KMS-11 (cell line): ENCODE results near the gene AOC1.

ENCODE experiments used
- H2AFZ ChIP-seq: fragments of 200-600 bp; sonication (generic); 2 replicates; pipeline ENCODE4 v1.6.1; 2016; ENCODE audit warnings: antibody characterized with exemption, mixed run types, low read depth
- H3K27ac ChIP-seq: fragments of 200-600 bp; sonication (generic); 2 replicates; pipeline ENCODE4 v1.6.1; 2016; ENCODE audit warnings: mild to moderate bottlenecking, mixed run types
- H3K27me3 ChIP-seq: fragments of 200-600 bp; sonication (generic); 2 replicates; pipeline ENCODE4 v1.6.1; 2017; ENCODE audit warnings: mild to moderate bottlenecking, low read depth, mixed run types, moderate library complexity; ENCODE audit not compliant: insufficient read depth
- H3K36me3 ChIP-seq: fragments of 200-600 bp; sonication (generic); 2 replicates; pipeline ENCODE4 v1.6.1; 2017; ENCODE audit warnings: mild to moderate bottlenecking, mixed run types; ENCODE audit not compliant: insufficient read depth
- H3K4me1 ChIP-seq: fragments of 200-600 bp; sonication (generic); 2 replicates; pipeline ENCODE4 v1.6.1; 2016; ENCODE audit warnings: mild to moderate bottlenecking, low read depth, mixed run types; ENCODE audit not compliant: poor library complexity, severe bottlenecking
- H3K4me2 ChIP-seq: fragments of 200-600 bp; sonication (generic); 2 replicates; pipeline ENCODE4 v1.7.0; 2016; ENCODE audit warnings: mild to moderate bottlenecking, mixed run types
- H3K4me3 ChIP-seq: fragments of 200-600 bp; sonication (generic); IDR thresholded peaks from 2 replicates; pipeline ENCODE4 v1.6.1; 2017; ENCODE audit warnings: low read depth, low read length, mixed read lengths; ENCODE audit not compliant: insufficient read depth
- H3K79me2 ChIP-seq: fragments of 200-600 bp; sonication (generic); 2 replicates; pipeline ENCODE4 v1.6.1; 2016; ENCODE audit warnings: low read depth, mixed run types; ENCODE audit not compliant: insufficient read depth
- H3K9ac ChIP-seq: fragments of 200-600 bp; sonication (generic); 2 replicates; pipeline ENCODE4 v1.6.1; 2016; ENCODE audit warnings: mild to moderate bottlenecking, mixed run types
- H4K20me1 ChIP-seq: fragments of 200-600 bp; sonication (generic); 2 replicates; pipeline ENCODE4 v1.6.1; 2016; ENCODE audit warnings: mild to moderate bottlenecking, mixed run types; ENCODE audit not compliant: insufficient read depth
- CTCF ChIP-seq: fragments of 200-600 bp; sonication (generic); conservative IDR thresholded peaks from 2 replicates; pipeline ENCODE4 v1.6.1; 2017; ENCODE audit warnings: low read depth, mild to moderate bottlenecking, antibody characterized with exemption, low read length, moderate library complexity, mixed read lengths

The AOC1 gene

GRCh38 chr7:150871601-150872000 lies 19.3 kb downstream of the AOC1 start:
- H4K20me1 ChIP-seq, result no peaks in the 10 kb centered on the region
- no peaks in the 10 kb centered on the region for H3K27me3 ChIP-seq
- H3K4me2 ChIP-seq, result no peak overlapping the region

GRCh38 chr7:150874401-150875198 lies 22.3 kb downstream of the AOC1 start:
- H3K27ac ChIP-seq, result no peak overlapping the region
- no peaks in the 10 kb centered on the region for H3K27me3 ChIP-seq
- no peaks in the 10 kb centered on the region for H3K4me1 ChIP-seq
- H3K4me2 ChIP-seq, result no peak overlapping the region
- H4K20me1 ChIP-seq, result no peaks in the 10 kb centered on the region
- H3K36me3 ChIP-seq, result no peaks in the 10 kb centered on the region
- no peak overlapping the region for H3K9ac ChIP-seq
- H3K4me3 ChIP-seq, result no peak overlapping the region
- no peak for TF ChIP-seq CTCF
- no peaks in the 10 kb centered on the region for H3K79me2 ChIP-seq
- no peak overlapping the region for H2AFZ ChIP-seq

More at GRCh38 chr7:150871601-150872000, 19.3 kb downstream of the AOC1 start:
- H3K79me2 ChIP-seq, result no peaks in the 10 kb centered on the region
- no peak overlapping the region for H3K4me3 ChIP-seq
- no peaks in the 10 kb centered on the region for H3K4me1 ChIP-seq
- H3K27ac ChIP-seq, result no peak overlapping the region
- TF ChIP-seq CTCF, result no peak
- no peaks in the 10 kb centered on the region for H3K36me3 ChIP-seq
- no peak overlapping the region for H2AFZ ChIP-seq
- H3K9ac ChIP-seq, result no peak overlapping the region

GRCh38 chr7:150875791-150876190 lies 23.5 kb downstream of the AOC1 start:
- H3K79me2 ChIP-seq, result no peaks in the 10 kb centered on the region
- H2AFZ ChIP-seq, result no peak overlapping the region
- no peak overlapping the region for H3K27ac ChIP-seq
- no peak overlapping the region for H3K4me2 ChIP-seq
- no peak overlapping the region for H3K9ac ChIP-seq
- peak; percentile 65 for TF ChIP-seq CTCF
- no peaks in the 10 kb centered on the region for H3K4me1 ChIP-seq
- H3K27me3 ChIP-seq, result no peaks in the 10 kb centered on the region
- H4K20me1 ChIP-seq, result no peaks in the 10 kb centered on the region
- H3K36me3 ChIP-seq, result no peaks in the 10 kb centered on the region
- no peak overlapping the region for H3K4me3 ChIP-seq

- no peak overlapping the region for H3K9ac ChIP-seq
- H2AFZ ChIP-seq, result no peak overlapping the region
- H3K79me2 ChIP-seq, result no peaks in the 10 kb centered on the region
- no peaks in the 10 kb centered on the region for H3K4me1 ChIP-seq
- no peak overlapping the region for H3K4me3 ChIP-seq
- TF ChIP-seq CTCF, result peak; percentile 51; the same call in 1 of the 2 replicates
- no peak overlapping the region for H3K4me2 ChIP-seq
- no peaks in the 10 kb centered on the region for H4K20me1 ChIP-seq
- H3K27me3 ChIP-seq, result no peaks in the 10 kb centered on the region
- no peak overlapping the region for H3K27ac ChIP-seq
- H3K36me3 ChIP-seq, result no peaks in the 10 kb centered on the region
Measured at GRCh38 chr7:150876817-150877526, 24.7 kb downstream of the AOC1 start.
